MM.1S (cell line): ENCODE results near the gene PHF11.

Experiments
- DNase-seq: peaks from one replicate; pipeline ENCODE4 v3.0.0-alpha.2; 2015
- H2AFZ ChIP-seq: fragments of 300-600 bp; sonication (generic); 2 replicates; pipeline ENCODE4 v1.6.0; 2016; ENCODE audit warnings: antibody characterized with exemption, low read length
- H3F3A ChIP-seq: fragments of 300-600 bp; sonication (generic); 2 replicates; pipeline ENCODE4 v1.6.1; 2016; ENCODE audit warnings: mild to moderate bottlenecking, antibody characterized with exemption, low read length, moderate library complexity, mixed read lengths; ENCODE audit not compliant: insufficient read depth
- H3K27ac ChIP-seq: fragments of 300-600 bp; sonication (generic); 2 replicates; pipeline ENCODE4 v1.5.1; 2016; ENCODE audit warnings: mild to moderate bottlenecking, low read length
- H3K27me3 ChIP-seq: fragments of 300-600 bp; sonication (generic); replicated peaks from 2 replicates; pipeline ENCODE4 v1.6.0; 2016; ENCODE audit warnings: low read length; ENCODE audit not compliant: insufficient read depth
- H3K36me3 ChIP-seq: fragments of 300-600 bp; sonication (generic); replicated peaks from 2 replicates; pipeline ENCODE4 v1.6.1; 2016; ENCODE audit warnings: mild to moderate bottlenecking, low read length, mixed read lengths; ENCODE audit not compliant: insufficient read depth
- H3K4me1 ChIP-seq: fragments of 300-600 bp; sonication (generic); 2 replicates; pipeline ENCODE4 v1.6.1; 2016; ENCODE audit warnings: low read length, mixed read lengths
- H3K4me2 ChIP-seq: fragments of 300-600 bp; sonication (generic); 2 replicates; pipeline ENCODE4 v1.6.0; 2016; ENCODE audit warnings: low read depth, low read length
- H3K4me3 ChIP-seq: fragments of 300-600 bp; sonication (generic); 2 replicates; pipeline ENCODE4 v1.5.1; 2016; ENCODE audit warnings: low read length, mixed read lengths
- H3K79me2 ChIP-seq: fragments of 300-600 bp; sonication (generic); 2 replicates; pipeline ENCODE4 v1.6.1; 2016; ENCODE audit warnings: mixed run types, low read length, mixed read lengths
- H3K9ac ChIP-seq: fragments of 300-600 bp; sonication (generic); 2 replicates; pipeline ENCODE4 v1.6.1; 2016; ENCODE audit warnings: low read length, mixed read lengths
- H3K9me2 ChIP-seq: fragments of 300-600 bp; sonication (generic); replicated peaks from 2 replicates; pipeline ENCODE4 v1.6.1; 2016; ENCODE audit warnings: mild to moderate bottlenecking, low read length, mixed read lengths; ENCODE audit not compliant: insufficient read depth
- H3K9me3 ChIP-seq: fragments of 300-600 bp; sonication (generic); replicated peaks from 2 replicates; pipeline ENCODE4 v1.6.1; 2016; ENCODE audit warnings: mild to moderate bottlenecking, low read length, mixed read lengths; ENCODE audit not compliant: insufficient read depth
- H4K20me1 ChIP-seq: fragments of 300-600 bp; sonication (generic); 2 replicates; pipeline ENCODE4 v1.6.1; 2016; ENCODE audit warnings: mild to moderate bottlenecking, low read length, moderate library complexity, mixed read lengths; ENCODE audit not compliant: insufficient read depth
- EZH2 ChIP-seq: fragments of 300-600 bp; sonication (generic); optimal IDR thresholded peaks from 2 replicates; pipeline ENCODE3; 2017; ENCODE audit warnings: low read depth, mild to moderate bottlenecking, antibody characterized with exemption, low read length, mixed read lengths
- EZH2phosphoT487 ChIP-seq: fragments of 300-600 bp; sonication (generic); IDR thresholded peaks from 2 replicates; pipeline ENCODE4 v1.6.1; 2018; ENCODE audit warnings: antibody characterized with exemption, low read length
- TF ChIP-seq, protein P1 (sequence below): fragments of 300-600 bp; sonication (generic); IDR thresholded peaks from 2 replicates; pipeline ENCODE4 v1.5.1; 2016; ENCODE audit warnings: antibody characterized with exemption, low read length, mixed read lengths

PHF11 gene

DNA sequence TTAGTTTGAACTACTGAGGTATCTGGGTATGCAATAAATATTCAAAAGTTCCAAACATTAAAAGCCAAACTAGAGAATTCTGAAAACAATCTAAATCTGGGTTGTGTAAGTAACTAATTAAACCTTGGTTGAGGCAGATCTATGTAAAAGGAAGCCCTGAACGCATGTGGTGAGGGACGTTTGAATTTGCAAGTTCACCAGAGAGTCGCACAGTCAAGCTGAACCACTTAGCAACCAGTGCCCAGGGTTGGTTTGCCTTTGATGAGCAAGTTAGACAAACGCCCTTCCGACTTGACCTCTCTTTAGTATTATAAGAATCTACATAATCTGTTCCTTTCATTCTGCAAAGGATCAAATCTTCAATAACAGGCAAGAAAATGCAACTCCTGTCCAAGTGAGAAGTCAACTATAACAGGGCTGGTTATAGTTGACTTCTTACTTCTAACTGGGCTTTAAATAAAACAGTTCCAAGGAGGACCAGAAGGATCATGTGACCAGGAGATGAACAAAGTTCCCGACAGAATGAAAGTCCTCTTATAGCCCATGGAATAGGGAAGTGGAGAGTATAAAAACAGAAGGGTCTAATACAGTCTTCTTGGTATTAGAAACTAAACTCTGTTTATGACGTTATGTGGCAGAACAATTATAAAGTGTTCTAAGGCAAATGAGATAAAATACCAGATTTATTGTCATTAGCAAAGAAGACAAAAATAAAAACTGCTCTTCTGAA, 40.6 kb downstream of the PHF11 start:
- TF ChIP-seq, protein P1, sequence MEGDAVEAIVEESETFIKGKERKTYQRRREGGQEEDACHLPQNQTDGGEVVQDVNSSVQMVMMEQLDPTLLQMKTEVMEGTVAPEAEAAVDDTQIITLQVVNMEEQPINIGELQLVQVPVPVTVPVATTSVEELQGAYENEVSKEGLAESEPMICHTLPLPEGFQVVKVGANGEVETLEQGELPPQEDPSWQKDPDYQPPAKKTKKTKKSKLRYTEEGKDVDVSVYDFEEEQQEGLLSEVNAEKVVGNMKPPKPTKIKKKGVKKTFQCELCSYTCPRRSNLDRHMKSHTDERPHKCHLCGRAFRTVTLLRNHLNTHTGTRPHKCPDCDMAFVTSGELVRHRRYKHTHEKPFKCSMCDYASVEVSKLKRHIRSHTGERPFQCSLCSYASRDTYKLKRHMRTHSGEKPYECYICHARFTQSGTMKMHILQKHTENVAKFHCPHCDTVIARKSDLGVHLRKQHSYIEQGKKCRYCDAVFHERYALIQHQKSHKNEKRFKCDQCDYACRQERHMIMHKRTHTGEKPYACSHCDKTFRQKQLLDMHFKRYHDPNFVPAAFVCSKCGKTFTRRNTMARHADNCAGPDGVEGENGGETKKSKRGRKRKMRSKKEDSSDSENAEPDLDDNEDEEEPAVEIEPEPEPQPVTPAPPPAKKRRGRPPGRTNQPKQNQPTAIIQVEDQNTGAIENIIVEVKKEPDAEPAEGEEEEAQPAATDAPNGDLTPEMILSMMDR, result no peak
- no peak for TF ChIP-seq EZH2
- TF ChIP-seq EZH2phosphoT487, result no peak

DNA sequence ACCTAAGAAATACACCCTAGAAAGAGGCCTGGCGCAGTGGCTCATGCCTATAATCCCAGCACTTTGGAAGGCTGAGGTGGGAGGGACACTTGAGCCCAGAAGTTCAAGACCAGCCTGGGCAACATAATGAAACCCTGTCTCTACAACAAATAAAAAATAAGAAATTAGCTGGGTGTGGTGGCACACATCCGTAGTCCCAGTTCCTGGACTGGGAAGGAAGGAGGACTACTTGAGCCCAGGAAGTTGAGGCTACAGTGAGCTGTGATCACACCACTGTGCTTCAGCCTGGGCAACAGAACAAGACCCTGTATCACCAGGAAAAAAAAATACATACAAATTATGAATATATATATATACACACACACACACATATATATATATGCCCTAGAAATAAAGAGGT, 42.7 kb downstream of the PHF11 start:
- Histone ChIP-seq H3K4me1 (peaks cover 8% of the 10 kb centered on the region), H3K27me3 (no peaks in the 10 kb centered on the region), H3K4me2 (no peak overlapping the region), H3K9me3 (no peaks in the 10 kb centered on the region), H3K27ac (no peak overlapping the region), H4K20me1 (no peaks in the 10 kb centered on the region), H3K36me3 (no peaks in the 10 kb centered on the region), H3K9ac (no peak overlapping the region), H3K4me3 (no peak overlapping the region), H3K9me2 (no peaks in the 10 kb centered on the region), H3F3A (peaks cover 12% of the 10 kb centered on the region), H3K79me2 (no peaks in the 10 kb centered on the region), H2AFZ (no peak overlapping the region)
- TF ChIP-seq, protein P1, result no peak
- TF ChIP-seq EZH2, result no peak
- no peak for TF ChIP-seq EZH2phosphoT487
- DNase-seq, result no peak

More for the DNA sequence above, 40.6 kb downstream of the PHF11 start:
- Histone ChIP-seq H3K9me3 (no peaks in the 10 kb centered on the region), H2AFZ (no peak overlapping the region), H3K4me3 (no peak overlapping the region), H3K9ac (no peak overlapping the region), H3K79me2 (no peaks in the 10 kb centered on the region), H3K27ac (no peak overlapping the region), H3K4me1 (peaks cover 8% of the 10 kb centered on the region), H4K20me1 (no peaks in the 10 kb centered on the region), H3K4me2 (no peak overlapping the region), H3K9me2 (no peaks in the 10 kb centered on the region), H3K36me3 (no peaks in the 10 kb centered on the region), H3F3A (peaks cover 12% of the 10 kb centered on the region), H3K27me3 (no peaks in the 10 kb centered on the region)
- no peak for DNase-seq

DNA sequence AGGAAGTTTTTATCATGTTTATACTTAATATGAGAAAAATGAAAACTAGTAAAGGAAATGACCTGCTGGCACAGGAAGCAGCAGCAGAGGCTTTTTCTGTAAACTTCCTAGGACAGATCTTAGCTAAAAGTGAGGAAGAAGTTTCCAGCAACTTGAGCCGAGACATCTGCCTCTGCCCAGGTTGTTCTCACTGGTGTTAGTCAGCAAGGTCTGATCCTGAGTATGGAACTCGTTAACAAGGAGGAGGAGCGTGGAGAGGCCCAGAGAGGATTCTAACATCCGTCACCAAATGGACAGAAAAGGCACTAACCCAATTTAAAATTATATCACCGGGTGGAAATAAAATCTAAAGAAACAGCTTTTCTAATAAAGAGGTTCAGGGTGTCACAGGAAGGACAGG, 43.6 kb downstream of the PHF11 start:
- TF ChIP-seq EZH2phosphoT487, result no peak
- TF ChIP-seq EZH2, result no peak
- TF ChIP-seq, protein P1, result no peak
- H3K4me2 ChIP-seq, result no peak overlapping the region

More for the DNA sequence above, 43.6 kb downstream of the PHF11 start:
- Histone ChIP-seq H3K9me2 (no peaks in the 10 kb centered on the region), H3K36me3 (no peaks in the 10 kb centered on the region), H3K27ac (0 out of 2 replicates have a peak overlapping the region, but pooled peaks have one; percentile 72), H3F3A (peaks cover 12% of the 10 kb centered on the region), H3K4me3 (no peak overlapping the region), H3K4me1 (peaks cover 8% of the 10 kb centered on the region), H4K20me1 (no peaks in the 10 kb centered on the region), H3K9ac (no peak overlapping the region), H3K9me3 (no peaks in the 10 kb centered on the region), H3K79me2 (no peaks in the 10 kb centered on the region), H2AFZ (no peak overlapping the region), H3K27me3 (no peaks in the 10 kb centered on the region)
- DNase-seq, result no peak
